Keratinocyte (primary cell): ENCODE measurements around the gene USP53.

Experiments
- EZH2 ChIP-seq: IDR thresholded peaks from one replicate; pipeline ENCODE4 v1.6.1; 2012; ENCODE audit warnings: inconsistent platforms, mild to moderate bottlenecking, low read length, moderate library complexity
- TF ChIP-seq, protein P1 (sequence below), 3 experiments: IDR thresholded peaks in 1 of 3; conservative IDR thresholded peaks in 1 of 3; optimal IDR thresholded peaks in 1 of 3; 2 replicates in 2 of 3; 3 replicates in 1 of 3; pipeline versions ENCODE3 to v1.5.1; 2011; ENCODE audit warnings: low read length in 3 of 3, mild to moderate bottlenecking in 3 of 3, moderate library complexity in 2 of 3, control low read depth in 1 of 3, inconsistent platforms in 1 of 3; ENCODE audit not compliant: insufficient read depth in 2 of 3; ENCODE audit errors: extremely low read depth in 1 of 3

DNA sequence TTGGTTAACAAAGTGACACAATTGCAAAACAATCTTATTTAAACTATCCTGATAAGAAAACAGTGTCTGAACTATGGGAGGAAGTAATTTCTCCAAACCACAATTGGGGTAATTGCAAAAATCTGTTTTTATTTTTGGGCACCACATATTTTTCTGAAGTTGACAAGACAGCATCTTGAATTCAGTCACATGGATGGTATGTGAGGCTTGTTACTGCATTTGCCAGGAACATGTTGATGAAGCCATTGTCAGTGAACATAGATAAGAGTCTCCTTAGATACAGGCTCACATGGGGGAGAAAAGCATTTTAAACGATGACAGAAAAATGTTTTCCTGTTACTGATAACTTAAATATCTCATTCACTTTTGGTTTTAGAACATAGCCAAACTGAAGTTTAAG, 5.5 kb upstream of the USP53 start:
- TF ChIP-seq, protein P1, sequence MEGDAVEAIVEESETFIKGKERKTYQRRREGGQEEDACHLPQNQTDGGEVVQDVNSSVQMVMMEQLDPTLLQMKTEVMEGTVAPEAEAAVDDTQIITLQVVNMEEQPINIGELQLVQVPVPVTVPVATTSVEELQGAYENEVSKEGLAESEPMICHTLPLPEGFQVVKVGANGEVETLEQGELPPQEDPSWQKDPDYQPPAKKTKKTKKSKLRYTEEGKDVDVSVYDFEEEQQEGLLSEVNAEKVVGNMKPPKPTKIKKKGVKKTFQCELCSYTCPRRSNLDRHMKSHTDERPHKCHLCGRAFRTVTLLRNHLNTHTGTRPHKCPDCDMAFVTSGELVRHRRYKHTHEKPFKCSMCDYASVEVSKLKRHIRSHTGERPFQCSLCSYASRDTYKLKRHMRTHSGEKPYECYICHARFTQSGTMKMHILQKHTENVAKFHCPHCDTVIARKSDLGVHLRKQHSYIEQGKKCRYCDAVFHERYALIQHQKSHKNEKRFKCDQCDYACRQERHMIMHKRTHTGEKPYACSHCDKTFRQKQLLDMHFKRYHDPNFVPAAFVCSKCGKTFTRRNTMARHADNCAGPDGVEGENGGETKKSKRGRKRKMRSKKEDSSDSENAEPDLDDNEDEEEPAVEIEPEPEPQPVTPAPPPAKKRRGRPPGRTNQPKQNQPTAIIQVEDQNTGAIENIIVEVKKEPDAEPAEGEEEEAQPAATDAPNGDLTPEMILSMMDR (optimal IDR thresholded peaks at IDR 0.05 in 1 of 3, IDR thresholded peaks at IDR 0.05 in 1 of 3, conservative IDR thresholded peaks at IDR 0.05 in 1 of 3; ENCODE audit: extremely low read depth in 1 of 3, insufficient read depth in 2 of 3, low read length in 3 of 3) = no peak
- no peak for TF ChIP-seq EZH2
